ENCODE measurements around the gene TAB2. TPM values are rescaled to one million over a fixed set of nuclear protein-coding genes. Genes with fewer than 3 reads are reported as not detected.

The TAB2 gene
- total and polyA plus RNA-seq, 2 donors (not counting 3 experiments of a cell fraction or from before 2014, with no cell fraction given), result 26.0 to 37.4 TPM

GRCh38 chr6:149331871-149332270 lies 14.4 kb downstream of the TAB2 start:
- Histone ChIP-seq H3K4me2 (ENCODE audit: insufficient read depth, low read length) (no peak overlapping the region), H3K36me3 (ENCODE audit: control insufficient read depth in 2 of 2, extremely low read depth in 1 of 2, insufficient read depth in 2 of 2, low read length in 2 of 2) (no peaks in the 10 kb centered on the region), H3K79me2 (ENCODE audit: control insufficient read depth, insufficient read depth, low read length) (peaks cover 96% of the 10 kb centered on the region), H3K4me3 (replicated peaks in 1 of 3; ENCODE audit: insufficient read depth in 1 of 3, low read depth in 1 of 3, low read length in 3 of 3) (no peak overlapping the region), H3K9me3 (replicated peaks; ENCODE audit: control insufficient read depth, insufficient read depth, low read length) (no peaks in the 10 kb centered on the region), H3K9me1 (replicated peaks; ENCODE audit: control insufficient read depth, extremely low read depth, insufficient read depth, low read length) (no peaks in the 10 kb centered on the region), H4K20me1 (replicated peaks; ENCODE audit: control insufficient read depth, extremely low read depth, insufficient read depth, low read length) (peaks cover 18% of the 10 kb centered on the region), H3K4me1 (ENCODE audit: control insufficient read depth, extremely low read depth, insufficient read depth, low read length) (peaks cover 35% of the 10 kb centered on the region), H3K27me3 (ENCODE audit: control insufficient read depth in 2 of 2, insufficient read depth in 2 of 2, low read length in 2 of 2) (no peaks in the 10 kb centered on the region), H3K9ac (replicated peaks; ENCODE audit: extremely low read depth, insufficient read depth, low read length) (no peak overlapping the region), H3K27ac (ENCODE audit: insufficient read depth, low read depth, low read length) (no peak overlapping the region), H2AFZ (ENCODE audit: low read depth, low read length) (no peak overlapping the region)
- FAIRE-seq, result peak; percentile 37
- no TSS peak for BruUV-seq (replicated peaks)
- intact Hi-C loops (cut with micrococcal nuclease), result loop anchor here (10.0 kb wide), 1 partner anchor 213 kb away; the partner anchor contains the start of gene PPIL4
- POLR2A ChIA-PET, result no interaction called here
- dilution Hi-C loops (cut with MboI; ENCODE audit: extremely low pct_ligation_motif_present, low sequenced_read_pairs), result no loop called here
- TF ChIP-seq FOS (IDR thresholded peaks at IDR 0.05; ENCODE audit: borderline replicate concordance, insufficient read depth, low read length) (no peak), GATA2 (IDR thresholded peaks at IDR 0.05; ENCODE audit: insufficient read depth, insufficient read length, low read depth, low read length) (no peak), EZH2 (IDR thresholded peaks at IDR 0.05; ENCODE audit: borderline replicate concordance, low read depth, low read length, severe bottlenecking) (no peak), CTCF (IDR thresholded peaks at IDR 0.05; ENCODE audit: extremely low read depth in 1 of 2, insufficient read depth in 1 of 2, low read depth in 1 of 2, low read length in 2 of 2) (no peak), MAX (IDR thresholded peaks at IDR 0.05; ENCODE audit: insufficient read depth, insufficient read length) (no peak), POLR2AphosphoS5 (IDR thresholded peaks at IDR 0.05; ENCODE audit: insufficient read depth, low read depth, low read length) (no peak), JUN (IDR thresholded peaks at IDR 0.05; ENCODE audit: borderline replicate concordance, insufficient read depth, insufficient read length, low read depth) (no peak), MYC (IDR thresholded peaks at IDR 0.05; ENCODE audit: low read depth, low read length) (no peak), POLR2A (IDR thresholded peaks at IDR 0.05; ENCODE audit: low read depth, low read length) (no peak)
- DNase-seq (ENCODE audit: low read depth, low spot score), result no peak
- CTCF ChIA-PET, result interaction anchor here (6.0 kb wide), 1 partner anchor 11 kb away, joined by 49 read pairs; no protein-coding TSS in a partner anchor

All from endothelial cell of umbilical vein (primary cell).